H1 (cell line): ENCODE results near the gene RTCB. TPM values are rescaled to one million over a fixed set of nuclear protein-coding genes. Genes with fewer than 3 reads are reported as not detected.
A peak's percentile ranks its signal among the peaks of the same experiment; 100 is the strongest.

Source experiments
- CTCF ChIA-PET: fragments of 300-600 bp; sonication (Branson Sonifier 250); formaldehyde crosslinking; loops from one replicate; lab custom pipeline; 2021; ENCODE audit not compliant: partially characterized antibody; lab: Charles Lee
- POLR2A ChIA-PET: fragments of 300-600 bp; sonication (Branson Sonifier 250); formaldehyde crosslinking; loops from one replicate; lab custom pipeline; 2021; ENCODE audit warnings: inconsistent platforms; ENCODE audit not compliant: partially characterized antibody; lab: Charles Lee
- DNase-seq, 2 experiments: peaks; one replicate each; pipeline versions ENCODE4 v3.0.0 to v3.0.0-alpha.2; 2010 to 2022; ENCODE audit warnings: low spot score in 2 of 2, low read depth in 1 of 2, mixed read lengths in 1 of 2
- FAIRE-seq: peaks from 2 replicates; lab custom pipeline; 2011; peaks lifted over from hg19 to GRCh38; lab: Jason Lieb, UNC
- H2AFZ ChIP-seq: 2 replicates; pipeline ENCODE4 v1.8.1; 2012; ENCODE audit warnings: low read length, inconsistent platforms
- H2AK5ac ChIP-seq: 2 replicates; pipeline ENCODE4 v1.6.1; 2013; ENCODE audit warnings: low read depth, low read length
- H2BK120ac ChIP-seq: replicated peaks from 2 replicates; pipeline ENCODE3; 2013; ENCODE audit warnings: low read depth, low read length, inconsistent platforms
- H2BK12ac ChIP-seq: 2 replicates; pipeline ENCODE4 v1.6.1; 2013; ENCODE audit warnings: low read depth, low read length
- H2BK15ac ChIP-seq: 2 replicates; pipeline ENCODE4 v1.6.1; 2013; ENCODE audit warnings: low read length
- H2BK20ac ChIP-seq: 2 replicates; pipeline ENCODE4 v1.6.1; 2013; ENCODE audit warnings: low read length
- H2BK5ac ChIP-seq: 2 replicates; pipeline ENCODE4 v1.6.1; 2013; ENCODE audit warnings: low read depth, low read length
- H3K14ac ChIP-seq: 2 replicates; pipeline ENCODE4 v1.6.1; 2013; ENCODE audit warnings: inconsistent platforms; ENCODE audit not compliant: insufficient read length
- H3K18ac ChIP-seq: 2 replicates; pipeline ENCODE4 v1.6.1; 2013; ENCODE audit warnings: low read length; ENCODE audit errors: extremely low read depth
- H3K23ac ChIP-seq: 2 replicates; pipeline ENCODE4 v1.6.1; 2013; ENCODE audit warnings: inconsistent platforms; ENCODE audit not compliant: insufficient read length
- H3K23me2 ChIP-seq: 2 replicates; pipeline ENCODE4 v1.6.1; 2013; ENCODE audit warnings: low read depth, low read length
- H3K27ac ChIP-seq: 2 replicates; pipeline ENCODE4 v1.6.1; 2011; ENCODE audit warnings: low read depth, low read length, inconsistent platforms
- H3K27me3 ChIP-seq, 4 experiments: replicated peaks in 1 of 4; 1 replicate in 1 of 4; 2 replicates in 3 of 4; pipeline versions ENCODE4 v1.6.1 to v1.8.1; 2011 to 2013; ENCODE audit warnings: low read length in 3 of 4, mild to moderate bottlenecking in 3 of 4, inconsistent platforms in 2 of 4, mixed read lengths in 2 of 4, moderate library complexity in 1 of 4; ENCODE audit not compliant: control insufficient read depth in 3 of 4, insufficient read depth in 3 of 4; ENCODE audit errors: extremely low read depth in 1 of 4
- H3K36me3 ChIP-seq, 4 experiments: 2 replicates each; pipeline versions ENCODE4 v1.6.1 to v1.8.1; 2011 to 2013; ENCODE audit warnings: mild to moderate bottlenecking in 4 of 4, low read length in 3 of 4, moderate library complexity in 2 of 4, control low read depth in 1 of 4, inconsistent platforms in 1 of 4; ENCODE audit not compliant: insufficient read depth in 4 of 4, control insufficient read depth in 2 of 4
- H3K4ac ChIP-seq: replicated peaks from 2 replicates; pipeline ENCODE3; 2013; ENCODE audit warnings: low read length, low read depth, mixed read lengths, inconsistent platforms; ENCODE audit not compliant: insufficient read length
- H3K4me1 ChIP-seq, 4 experiments: replicated peaks in 1 of 4; 1 replicate in 1 of 4; 2 replicates in 3 of 4; pipeline versions ENCODE4 v1.6.1 to v1.8.1; 2011 to 2013; ENCODE audit warnings: low read length in 3 of 4, inconsistent platforms in 2 of 4, mixed read lengths in 1 of 4; ENCODE audit not compliant: insufficient read depth in 4 of 4, control insufficient read depth in 3 of 4
- H3K4me2 ChIP-seq, 2 experiments: 2 replicates each; pipeline versions ENCODE4 v1.6.1 to v1.8.1; 2011 to 2013; ENCODE audit warnings: low read depth in 2 of 2, low read length in 2 of 2, control low read depth in 1 of 2, inconsistent platforms in 1 of 2, mild to moderate bottlenecking in 1 of 2; ENCODE audit not compliant: insufficient read depth in 1 of 2
- H3K4me3 ChIP-seq, 4 experiments: fragments of 200-600, 300-600 bp in 1 of 4; sonication (generic), shearing (Covaris generic), sonication (Bioruptor Twin) in 1 of 4; 2 replicates each; pipeline versions ENCODE4 v1.5.1 to v1.8.1; 2011 to 2016; ENCODE audit warnings: low read length in 4 of 4, low read depth in 3 of 4, control low read depth in 2 of 4, inconsistent platforms in 2 of 4, mild to moderate bottlenecking in 2 of 4, mixed read lengths in 1 of 4, moderate library complexity in 1 of 4; ENCODE audit not compliant: insufficient read depth in 2 of 4; ENCODE audit errors: extremely low read depth in 1 of 4
- H3K56ac ChIP-seq: replicated peaks from 2 replicates; pipeline ENCODE3; 2013; ENCODE audit warnings: low read depth, mild to moderate bottlenecking, mixed read lengths, low read length, inconsistent platforms; ENCODE audit not compliant: insufficient read length
- H3K79me1 ChIP-seq: 2 replicates; pipeline ENCODE4 v1.6.1; 2013; ENCODE audit warnings: low read depth, low read length, control low read depth
- H3K79me2 ChIP-seq, 2 experiments: 2 replicates each; pipeline versions ENCODE4 v1.6.1 to v1.8.1; 2012 to 2013; ENCODE audit warnings: low read length in 2 of 2, mild to moderate bottlenecking in 2 of 2, inconsistent platforms in 1 of 2; ENCODE audit not compliant: insufficient read depth in 2 of 2, control insufficient read depth in 1 of 2
- H3K9ac ChIP-seq, 4 experiments: replicated peaks in 1 of 4; 1 replicate in 1 of 4; 2 replicates in 3 of 4; pipeline versions ENCODE4 v1.6.1 to v1.8.1; 2011 to 2013; ENCODE audit warnings: low read depth in 3 of 4, low read length in 3 of 4, control low read depth in 2 of 4, mild to moderate bottlenecking in 2 of 4, moderate library complexity in 2 of 4, inconsistent platforms in 1 of 4; ENCODE audit errors: extremely low read depth in 1 of 4
- H3K9me3 ChIP-seq, 2 experiments: 2 replicates each; pipeline versions ENCODE4 v1.6.1 to v1.8.1; 2012 to 2013; ENCODE audit warnings: mild to moderate bottlenecking in 2 of 2, moderate library complexity in 2 of 2, control low read depth in 1 of 2, inconsistent platforms in 1 of 2, low read depth in 1 of 2, low read length in 1 of 2, mixed read lengths in 1 of 2; ENCODE audit not compliant: insufficient read depth in 2 of 2
- H4K20me1 ChIP-seq, 2 experiments: replicated peaks in 1 of 2; 2 replicates each; pipeline versions ENCODE3 to v1.8.1; 2011 to 2013; ENCODE audit warnings: inconsistent platforms in 2 of 2, low read length in 2 of 2, mild to moderate bottlenecking in 1 of 2; ENCODE audit not compliant: insufficient read depth in 2 of 2, control insufficient read depth in 1 of 2
- H4K5ac ChIP-seq: 2 replicates; pipeline ENCODE4 v1.6.1; 2013; ENCODE audit warnings: low read length, low read depth, mixed read lengths, inconsistent platforms; ENCODE audit not compliant: insufficient read length
- H4K8ac ChIP-seq: 2 replicates; pipeline ENCODE4 v1.8.0; 2013; ENCODE audit warnings: mild to moderate bottlenecking, moderate library complexity, low read length, inconsistent platforms; ENCODE audit not compliant: insufficient read depth; ENCODE audit errors: extremely low read depth
- H4K91ac ChIP-seq: replicated peaks from 2 replicates; pipeline ENCODE3; 2013; ENCODE audit warnings: low read length, mixed read lengths, inconsistent platforms; ENCODE audit not compliant: insufficient read length
- EP300 ChIP-seq, 2 experiments: IDR thresholded peaks; 1 replicate in 1 of 2; 2 replicates in 1 of 2; pipeline ENCODE4 v1.6.1; 2011 to 2012; ENCODE audit warnings: low read depth in 2 of 2, low read length in 2 of 2, mild to moderate bottlenecking in 2 of 2, borderline replicate concordance in 1 of 2, inconsistent platforms in 1 of 2, moderate library complexity in 1 of 2
- PHF8 ChIP-seq: fragments of 200-600 bp; sonication (generic); conservative IDR thresholded peaks from 2 replicates; pipeline ENCODE4 v1.7.1; 2012; ENCODE audit warnings: low read depth, mild to moderate bottlenecking, inconsistent platforms, low read length, moderate library complexity
- WGBS, 2 experiments: shearing (Covaris generic) in 1 of 2; methylation state at CpG; one replicate each; pipeline versions ENCODE4 v1.1.6 to v1.1.7; 2013 to 2015; ENCODE audit warnings: low lambda C conversion rate in 2 of 2, mixed read lengths in 2 of 2, inconsistent platforms in 1 of 2, low coverage in 1 of 2, missing lambda C conversion rate in 1 of 2; ENCODE audit not compliant: insufficient replicate concordance in 2 of 2, insufficient coverage in 1 of 2, insufficient read length in 1 of 2; ENCODE audit errors: extremely low coverage in 1 of 2, missing lambda C conversion rate in 1 of 2; 5-methylcytosine and 5-hydroxymethylcytosine counted together
- polyA plus RNA-seq, 7 experiments: library from polyadenylated mRNA; depleted of rRNA in 3 of 7; stranded (reverse) in 5 of 7; unstranded in 2 of 7; fragments of >200 nt in 5 of 7; fragments of 200-250 nt in 2 of 7; gene quantifications; 1 replicate in 5 of 7; 2 replicates in 1 of 7; 4 replicates in 1 of 7; pipeline versions ENCODE4 v1.2.1 to v1.2.3, GENCODE V29; 2011 to 2013; ENCODE audit warnings: missing spikeins in 2 of 7, mixed read lengths in 2 of 7
- total RNA-seq: library from RNA; stranded (reverse); fragmentation: NEBNext Ultra II Directional; extraction: Animal tissue kit (Norgen Biotek cat#: 25700); gene quantifications from 2 replicates; pipeline ENCODE4 v1.2.1, GENCODE V29; 2021

Gene RTCB
- total and polyA plus RNA-seq, 2 of the 8 experiments (the other 6 are each of a cell fraction or from before 2014, with no cell fraction given): 104 to 114 TPM

GRCh38 chr22:32413719-32414118 is 1.7 kb upstream of the RTCB start:
- Histone ChIP-seq H3K23ac (no peak overlapping the region), H2BK15ac (no peak overlapping the region), H3K4me3 (no peak overlapping the region), H2BK20ac (no peak overlapping the region), H2AK5ac (no peak overlapping the region), H3K4ac (no peak overlapping the region), H3K79me1 (peaks cover 3% of the 10 kb centered on the region; the same call in 1 of the 2 replicates), H2BK120ac (no peak overlapping the region), H3K4me1 (no peaks in the 10 kb centered on the region; a peak in 1 of 7 replicates), H3K23me2 (peaks cover 3% of the 10 kb centered on the region; the same call in 1 of the 2 replicates), H4K91ac (no peak overlapping the region), H3K27ac (no peak overlapping the region), H2BK5ac (no peak overlapping the region), H3K9ac (no peak overlapping the region), H4K8ac (no peak overlapping the region), H3K79me2 (peaks cover 13 to 23% of the 10 kb centered on the region in 2 experiments), H3K4me2 (no peak overlapping the region), H3K56ac (no peak overlapping the region), H4K20me1 (peaks cover 0 to 4% of the 10 kb centered on the region in 2 experiments), H2AFZ (peak overlapping the region; percentile 84; the same call in 1 of the 2 replicates), H3K27me3 (peaks cover 0 to 2% (median 0%) of the 10 kb centered on the region in 4 experiments; a peak in 3 of 7 replicates), H3K9me3 (no peaks in the 10 kb centered on the region), H3K14ac (no peak overlapping the region), H3K36me3 (peaks cover 0 to 4% (median under 1%) of the 10 kb centered on the region in 4 experiments; a peak in 3 of 8 replicates), H2BK12ac (no peak overlapping the region), H4K5ac (no peak overlapping the region), H3K18ac (no peak overlapping the region)
- FAIRE-seq (no peak), DNase-seq (no peak)
- ChIA-PET CTCF (interaction anchor here (0.7 to 2.3 kb wide), 9 partner anchors 9 to 93 kb away, joined by 3 to 12 read pairs (median 5); no protein-coding TSS in a partner anchor), POLR2A (interaction anchor here (1.1 kb wide), 1 partner anchor 9 kb away, joined by 3 read pairs; no protein-coding TSS in a partner anchor)
- 92% methylated on average over 2 of the region's 2 CpGs; no CpG with 5 or more reads in 1 of the 2 experiments for WGBS, 2 experiments
- TF ChIP-seq PHF8 (no peak), EP300 (IDR thresholded peaks at IDR 0.05; ENCODE audit: borderline replicate concordance in 1 of 2, low read depth in 2 of 2, low read length in 2 of 2) (no peak)
